Stomach (tissue), 4 donors: Measurements from ENCODE around the gene DPP6.

Source experiments
- CTCF ChIP-seq, 7 experiments: fragments of 450-650 bp in 4 of 7; fragments of 200-600 bp in 3 of 7; sonication (generic) in 3 of 7; IDR thresholded peaks; one replicate each; pipeline ENCODE4 v1.5.1; 2016 to 2019; ENCODE audit warnings: antibody characterized with exemption in 7 of 7, control low read depth in 2 of 7, mild to moderate bottlenecking in 1 of 7
- POLR2A ChIP-seq, 4 donors: fragments of 450-650 bp; IDR thresholded peaks; one replicate each; pipeline ENCODE4 v1.6.1; 2016; ENCODE audit warnings: antibody characterized with exemption in 4 of 4, control low read depth in 2 of 4, mild to moderate bottlenecking in 1 of 4, moderate library complexity in 1 of 4
- POLR2AphosphoS5 ChIP-seq, 3 donors: sonication (generic); formaldehyde crosslinking; IDR thresholded peaks; one replicate each; pipeline ENCODE4 v1.6.1; 2016; ENCODE audit warnings: antibody characterized with exemption in 3 of 3

GRCh38 chr7:154912871-154913637, 860.9 kb downstream of the DPP6 start:
- no peak for TF ChIP-seq CTCF (IDR thresholded peaks at IDR 0.05)
- no peak for TF ChIP-seq POLR2A (IDR thresholded peaks at IDR 0.05)
- TF ChIP-seq POLR2AphosphoS5 (IDR thresholded peaks at IDR 0.05) = no peak
